Measurements from ENCODE around the gene POU2F2. TPM values are rescaled to one million over a fixed set of nuclear protein-coding genes. Genes with fewer than 3 reads are reported as not detected.

Gene POU2F2
- total RNA-seq, 6 experiments from 2014 or later = 6.4 to 11.0 (median 7.8) TPM

GRCh38 chr19:42122691-42123607 is 9.3 kb downstream of the POU2F2 start:
- Mint-ChIP-seq H3K9me3 (no peaks in the 10 kb centered on the region), H3K4me1 (ENCODE audit: low read depth) (peaks cover 60% of the 10 kb centered on the region), H3K27ac (peak overlapping the region; percentile 74), H3K27me3 (ENCODE audit: insufficient read depth) (no peaks in the 10 kb centered on the region), H3K4me3 (no peak overlapping the region), H3K36me3 (ENCODE audit: low read depth) (peaks cover 13% of the 10 kb centered on the region)
- DNase-seq = no peak
- TF ChIP-seq CTCF (IDR thresholded peaks at IDR 0.05) = no peak

- H3K36me3 Mint-ChIP-seq (ENCODE audit: low read depth) = peaks cover 13% of the 10 kb centered on the region
- no peaks in the 10 kb centered on the region for H3K27me3 Mint-ChIP-seq (ENCODE audit: insufficient read depth)
- no peaks in the 10 kb centered on the region for H3K9me3 Mint-ChIP-seq
- peak overlapping the region; percentile 75 for H3K4me3 Mint-ChIP-seq
- H3K4me1 Mint-ChIP-seq (ENCODE audit: low read depth) = peaks cover 56% of the 10 kb centered on the region
- no peak for TF ChIP-seq CTCF (IDR thresholded peaks at IDR 0.05)
- peak; percentile 84 for DNase-seq
- H3K27ac Mint-ChIP-seq = peak overlapping the region; percentile 74
These were observed 10.6 kb downstream of the POU2F2 start for GRCh38 chr19:42121656-42122069.

- Mint-ChIP-seq H3K27me3 (ENCODE audit: insufficient read depth) (no peaks in the 10 kb centered on the region), H3K27ac (peak overlapping the region; percentile 74), H3K4me3 (peak overlapping the region; percentile 75; the same call in 1 of the 2 replicates), H3K4me1 (ENCODE audit: low read depth) (peaks cover 56% of the 10 kb centered on the region), H3K36me3 (ENCODE audit: low read depth) (peaks cover 16% of the 10 kb centered on the region), H3K9me3 (no peaks in the 10 kb centered on the region)
- no peak for TF ChIP-seq CTCF (IDR thresholded peaks at IDR 0.05)
- no peak for DNase-seq
These were observed 11.1 kb downstream of the POU2F2 start for GRCh38 chr19:42121036-42121621.

- peak overlapping the region; percentile 45; the same call in 1 of the 2 replicates for H3K4me3 Mint-ChIP-seq
- DNase-seq = no peak
- H3K9me3 Mint-ChIP-seq = no peaks in the 10 kb centered on the region
- peaks cover 56% of the 10 kb centered on the region for H3K4me1 Mint-ChIP-seq (ENCODE audit: low read depth)
- peaks cover 23% of the 10 kb centered on the region for H3K36me3 Mint-ChIP-seq (ENCODE audit: low read depth)
- no peaks in the 10 kb centered on the region for H3K27me3 Mint-ChIP-seq (ENCODE audit: insufficient read depth)
- no peak for TF ChIP-seq CTCF (IDR thresholded peaks at IDR 0.05)
- H3K27ac Mint-ChIP-seq = peak overlapping the region; percentile 74
These were observed 11.8 kb downstream of the POU2F2 start for GRCh38 chr19:42120276-42120980.

GRCh38 chr19:42117076-42117475 is 15.2 kb downstream of the POU2F2 start:
- peaks cover 23% of the 10 kb centered on the region for H3K36me3 Mint-ChIP-seq (ENCODE audit: low read depth)
- no peaks in the 10 kb centered on the region; the same call in 1 of the 2 replicates for H3K27me3 Mint-ChIP-seq (ENCODE audit: insufficient read depth)
- peaks cover 68% of the 10 kb centered on the region for H3K4me1 Mint-ChIP-seq (ENCODE audit: low read depth)
- no peak overlapping the region for H3K4me3 Mint-ChIP-seq
- DNase-seq = no peak
- H3K9me3 Mint-ChIP-seq = no peaks in the 10 kb centered on the region
- no peak for TF ChIP-seq CTCF (IDR thresholded peaks at IDR 0.05)
- no peak overlapping the region for H3K27ac Mint-ChIP-seq

Measured in HFFc6 (cell line).